Endothelial cell of umbilical vein (primary cell): ENCODE results near the gene PDE11A. TPM values are rescaled to one million over a fixed set of nuclear protein-coding genes. Genes with fewer than 3 reads are reported as not detected.

ENCODE experiments used
- BruUV-seq: library from RNA; stranded (reverse); fragments of 400-500 nt; replicated peaks from 2 replicates; lab custom pipeline; 2021; lab: Mats Ljungman, UMichigan
- CTCF ChIA-PET: fragments of 300-600, 350-600 bp; sonication (Branson Sonifier 250); formaldehyde crosslinking; loops from one replicate; lab custom pipeline; 2021; ENCODE audit warnings: antibody characterized with exemption, inconsistent platforms; lab: Charles Lee
- POLR2A ChIA-PET: fragments of 300-600, 350-600 bp; sonication (Branson Sonifier 250); formaldehyde crosslinking; loops from one replicate; lab custom pipeline; 2021; ENCODE audit warnings: antibody characterized with exemption, inconsistent platforms; lab: Charles Lee
- DNase-seq: peaks from one replicate; pipeline ENCODE4 v3.0.0-alpha.2; 2011; ENCODE audit warnings: low read depth, low spot score
- FAIRE-seq: peaks from 2 replicates; lab custom pipeline; 2011; peaks lifted over from hg19 to GRCh38; lab: Jason Lieb, UNC
- H2AFZ ChIP-seq: 2 replicates; pipeline ENCODE4 v1.6.0; 2012; ENCODE audit warnings: low read depth, low read length, control low read depth, inconsistent platforms
- H3K27ac ChIP-seq: 2 replicates; pipeline ENCODE4 v1.5.1; 2011; ENCODE audit warnings: low read depth, mild to moderate bottlenecking, control low read depth, low read length, moderate library complexity; ENCODE audit not compliant: insufficient read depth
- H3K27me3 ChIP-seq, 2 experiments: 2 replicates each; pipeline versions ENCODE4 v1.6.0 to v1.6.1; 2011; ENCODE audit warnings: low read length in 2 of 2, mixed read lengths in 1 of 2; ENCODE audit not compliant: control insufficient read depth in 2 of 2, insufficient read depth in 2 of 2
- H3K36me3 ChIP-seq, 2 experiments: 2 replicates in 1 of 2; 3 replicates in 1 of 2; pipeline ENCODE4 v1.5.1; 2011; ENCODE audit warnings: low read length in 2 of 2, mild to moderate bottlenecking in 1 of 2, moderate library complexity in 1 of 2; ENCODE audit not compliant: control insufficient read depth in 2 of 2, insufficient read depth in 2 of 2; ENCODE audit errors: extremely low read depth in 1 of 2
- H3K4me1 ChIP-seq: 3 replicates; pipeline ENCODE4 v1.5.1; 2011; ENCODE audit warnings: mild to moderate bottlenecking, low read length; ENCODE audit not compliant: control insufficient read depth, insufficient read depth; ENCODE audit errors: extremely low read depth
- H3K4me2 ChIP-seq: 2 replicates; pipeline ENCODE4 v1.6.1; 2011; ENCODE audit warnings: low read length, control low read depth, mixed read lengths; ENCODE audit not compliant: insufficient read depth
- H3K4me3 ChIP-seq, 3 experiments: fragments of 200-600 bp in 1 of 3; sonication (generic), shearing (Covaris generic) in 1 of 3; replicated peaks in 1 of 3; 2 replicates each; pipeline ENCODE4 v1.5.1; 2011 to 2016; ENCODE audit warnings: control low read depth in 3 of 3, low read length in 3 of 3, mild to moderate bottlenecking in 2 of 3, inconsistent platforms in 1 of 3, low read depth in 1 of 3, moderate library complexity in 1 of 3; ENCODE audit not compliant: insufficient read depth in 1 of 3
- H3K79me2 ChIP-seq: 2 replicates; pipeline ENCODE4 v1.6.0; 2012; ENCODE audit warnings: low read length, inconsistent platforms; ENCODE audit not compliant: control insufficient read depth, insufficient read depth
- H3K9ac ChIP-seq: replicated peaks from 2 replicates; pipeline ENCODE3; 2011; ENCODE audit warnings: low read length, control low read depth; ENCODE audit not compliant: insufficient read depth; ENCODE audit errors: extremely low read depth
- H3K9me1 ChIP-seq: replicated peaks from 3 replicates; pipeline ENCODE4 v1.6.0; 2011; ENCODE audit warnings: mild to moderate bottlenecking, low read length; ENCODE audit not compliant: control insufficient read depth, insufficient read depth; ENCODE audit errors: extremely low read depth
- H3K9me3 ChIP-seq: replicated peaks from 2 replicates; pipeline ENCODE4 v1.5.1; 2012; ENCODE audit warnings: low read length, inconsistent platforms; ENCODE audit not compliant: control insufficient read depth, insufficient read depth
- H4K20me1 ChIP-seq: replicated peaks from 2 replicates; pipeline ENCODE3; 2011; ENCODE audit warnings: mild to moderate bottlenecking, low read length; ENCODE audit not compliant: control insufficient read depth, insufficient read depth; ENCODE audit errors: extremely low read depth
- EZH2 ChIP-seq: IDR thresholded peaks from 2 replicates; pipeline ENCODE4 v1.6.1; 2012; ENCODE audit warnings: borderline replicate concordance, low read depth, mild to moderate bottlenecking, moderate library complexity, low read length, inconsistent platforms; ENCODE audit not compliant: severe bottlenecking
- FOS ChIP-seq: IDR thresholded peaks from 2 replicates; pipeline ENCODE4 v1.6.1; 2011; ENCODE audit warnings: mild to moderate bottlenecking, low read length, moderate library complexity, borderline replicate concordance; ENCODE audit not compliant: insufficient read depth
- GATA2 ChIP-seq: IDR thresholded peaks from 2 replicates; pipeline ENCODE4 v1.7.0; 2011; ENCODE audit warnings: low read depth, mild to moderate bottlenecking, moderate library complexity, mixed read lengths, low read length; ENCODE audit not compliant: insufficient read length, insufficient read depth
- JUN ChIP-seq: IDR thresholded peaks from 2 replicates; pipeline ENCODE4 v1.6.1; 2011; ENCODE audit warnings: borderline replicate concordance, low read depth; ENCODE audit not compliant: insufficient read length, insufficient read depth
- MYC ChIP-seq: IDR thresholded peaks from one replicate; pipeline ENCODE4 v1.6.1; 2011; ENCODE audit warnings: mild to moderate bottlenecking, low read depth, low read length
- POLR2A ChIP-seq: IDR thresholded peaks from 2 replicates; pipeline ENCODE4 v1.6.1; 2012; ENCODE audit warnings: low read depth, mild to moderate bottlenecking, control low read depth, low read length
- POLR2AphosphoS5 ChIP-seq: IDR thresholded peaks from 2 replicates; pipeline ENCODE4 v1.6.1; 2012; ENCODE audit warnings: low read depth, mild to moderate bottlenecking, control low read depth, low read length, moderate library complexity; ENCODE audit not compliant: insufficient read depth
- dilution Hi-C: fragments of 300-500 bp; cut with MboI; formaldehyde crosslinking; loops from one replicate; pipeline ENCODE4 v1.15.0; 2019; ENCODE audit warnings: low sequenced_read_pairs; ENCODE audit not compliant: extremely low pct_ligation_motif_present
- intact Hi-C: fragments of 100-400 bp; cut with micrococcal nuclease; formaldehyde crosslinking; loops from one replicate; pipeline ENCODE4 v1.10.0; 2022
- polyA plus RNA-seq, 4 experiments: library from polyadenylated mRNA; depleted of rRNA in 3 of 4; stranded (reverse) in 3 of 4; unstranded in 1 of 4; fragments of >200 nt; gene quantifications; 2 replicates each; pipeline versions ENCODE4 v1.2.1 to v1.2.3, GENCODE V29; 2011 to 2012; ENCODE audit warnings: missing spikeins in 1 of 4
- total RNA-seq: library from RNA; stranded (reverse); gene quantifications from 2 replicates; pipeline ENCODE4 v1.2.3, GENCODE V29; 2021
- TF ChIP-seq, protein P1 (sequence below), 2 donors: IDR thresholded peaks; 1 replicate in 1 of 2; 2 replicates in 1 of 2; pipeline ENCODE4 v1.5.1; 2011; ENCODE audit warnings: low read length in 2 of 2, mild to moderate bottlenecking in 2 of 2, moderate library complexity in 2 of 2, control low read depth in 1 of 2, inconsistent platforms in 1 of 2, low read depth in 1 of 2; ENCODE audit not compliant: insufficient read depth in 1 of 2; ENCODE audit errors: extremely low read depth in 1 of 2
- TF ChIP-seq, protein P2 (sequence below): IDR thresholded peaks from 2 replicates; pipeline ENCODE4 v1.6.1; 2011; ENCODE audit not compliant: insufficient read depth, insufficient read length

The PDE11A gene
- total and polyA plus RNA-seq, 2 donors (not counting 3 experiments of a cell fraction or from before 2014, with no cell fraction given): 0.07 to 0.51 TPM

DNA sequence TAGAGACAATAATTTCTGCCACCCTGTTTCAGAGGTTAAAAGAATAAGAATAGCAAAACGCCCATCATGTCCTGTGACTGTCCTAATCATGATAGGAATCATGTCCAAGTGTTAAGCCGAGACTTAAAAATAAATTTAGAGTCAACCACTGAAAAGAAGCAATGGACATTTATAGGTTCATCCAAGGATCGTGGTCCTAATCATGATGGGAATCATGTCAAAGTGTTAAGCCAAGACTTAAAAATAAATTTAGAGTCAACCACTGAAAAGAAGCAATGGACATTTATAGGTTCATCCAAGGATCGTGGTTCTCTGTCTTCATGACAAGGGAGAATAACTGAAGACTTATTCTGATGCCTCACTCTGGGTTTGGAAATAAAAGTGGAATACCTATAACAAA is 73.6 kb downstream of the PDE11A start:
- no peak overlapping the region for H3K9ac ChIP-seq
- TF ChIP-seq POLR2AphosphoS5 (no peak), EZH2 (no peak), MYC (no peak), JUN (no peak), POLR2A (no peak), GATA2 (no peak), FOS (no peak)
- TF ChIP-seq, protein P1, sequence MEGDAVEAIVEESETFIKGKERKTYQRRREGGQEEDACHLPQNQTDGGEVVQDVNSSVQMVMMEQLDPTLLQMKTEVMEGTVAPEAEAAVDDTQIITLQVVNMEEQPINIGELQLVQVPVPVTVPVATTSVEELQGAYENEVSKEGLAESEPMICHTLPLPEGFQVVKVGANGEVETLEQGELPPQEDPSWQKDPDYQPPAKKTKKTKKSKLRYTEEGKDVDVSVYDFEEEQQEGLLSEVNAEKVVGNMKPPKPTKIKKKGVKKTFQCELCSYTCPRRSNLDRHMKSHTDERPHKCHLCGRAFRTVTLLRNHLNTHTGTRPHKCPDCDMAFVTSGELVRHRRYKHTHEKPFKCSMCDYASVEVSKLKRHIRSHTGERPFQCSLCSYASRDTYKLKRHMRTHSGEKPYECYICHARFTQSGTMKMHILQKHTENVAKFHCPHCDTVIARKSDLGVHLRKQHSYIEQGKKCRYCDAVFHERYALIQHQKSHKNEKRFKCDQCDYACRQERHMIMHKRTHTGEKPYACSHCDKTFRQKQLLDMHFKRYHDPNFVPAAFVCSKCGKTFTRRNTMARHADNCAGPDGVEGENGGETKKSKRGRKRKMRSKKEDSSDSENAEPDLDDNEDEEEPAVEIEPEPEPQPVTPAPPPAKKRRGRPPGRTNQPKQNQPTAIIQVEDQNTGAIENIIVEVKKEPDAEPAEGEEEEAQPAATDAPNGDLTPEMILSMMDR (IDR thresholded peaks at IDR 0.05; ENCODE audit: extremely low read depth in 1 of 2, insufficient read depth in 1 of 2, low read depth in 1 of 2, low read length in 2 of 2): no peak
- TF ChIP-seq, protein P2, sequence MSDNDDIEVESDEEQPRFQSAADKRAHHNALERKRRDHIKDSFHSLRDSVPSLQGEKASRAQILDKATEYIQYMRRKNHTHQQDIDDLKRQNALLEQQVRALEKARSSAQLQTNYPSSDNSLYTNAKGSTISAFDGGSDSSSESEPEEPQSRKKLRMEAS: no peak
- intact Hi-C loops (no loop called here), dilution Hi-C loops (no loop called here)
- no peak overlapping the region for H3K4me2 ChIP-seq
- H3K9me3 ChIP-seq: no peaks in the 10 kb centered on the region
- H3K27me3 ChIP-seq: peaks cover 0 to 2% of the 10 kb centered on the region in 2 experiments
- H2AFZ ChIP-seq: no peak overlapping the region
- no peaks in the 10 kb centered on the region for H3K9me1 ChIP-seq
- no peak overlapping the region for H3K4me3 ChIP-seq
- CTCF ChIA-PET: no interaction called here
- H3K79me2 ChIP-seq: no peaks in the 10 kb centered on the region
- FAIRE-seq (no peak), DNase-seq (no peak)
- POLR2A ChIA-PET: no interaction called here
- H4K20me1 ChIP-seq: no peaks in the 10 kb centered on the region
- BruUV-seq: no TSS peak
- H3K4me1 ChIP-seq: no peaks in the 10 kb centered on the region
- no peaks in the 10 kb centered on the region for H3K36me3 ChIP-seq
- H3K27ac ChIP-seq: no peak overlapping the region
